Measurements from ENCODE around the gene CKLF.

DNA sequence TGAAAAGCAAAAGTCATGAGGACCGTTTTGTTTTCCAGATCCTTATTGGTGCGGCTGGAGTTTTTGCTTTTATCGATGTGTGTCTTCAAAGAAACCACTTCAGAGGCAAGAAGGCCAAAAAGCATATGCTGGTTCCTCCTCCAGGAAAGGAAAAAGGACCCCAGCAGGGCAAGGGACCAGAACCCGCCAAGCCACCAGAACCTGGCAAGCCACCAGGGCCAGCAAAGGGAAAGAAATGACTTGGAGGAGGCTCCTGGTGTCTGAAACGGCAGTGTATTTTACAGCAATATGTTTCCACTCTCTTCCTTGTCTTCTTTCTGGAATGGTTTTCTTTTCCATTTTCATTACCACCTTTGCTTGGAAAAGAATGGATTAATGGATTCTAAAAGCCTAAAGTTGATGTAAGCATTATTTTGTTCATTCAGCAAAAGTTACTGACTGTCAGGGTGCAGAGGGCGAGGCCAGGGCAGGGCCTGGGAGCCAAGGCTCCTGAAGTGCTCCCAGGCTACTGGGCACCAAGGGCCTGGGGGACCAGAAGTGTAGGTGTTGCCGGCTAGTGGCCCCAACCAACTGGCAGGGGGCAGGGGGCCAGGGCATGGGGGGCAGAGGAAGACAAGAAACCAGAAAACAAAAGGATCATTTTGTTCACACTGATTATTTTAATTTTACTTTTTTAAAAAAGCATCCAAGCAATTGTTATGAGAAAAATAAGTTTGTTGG is 35.7 kb downstream of the CKLF start:
- TF ChIP-seq, protein P1, sequence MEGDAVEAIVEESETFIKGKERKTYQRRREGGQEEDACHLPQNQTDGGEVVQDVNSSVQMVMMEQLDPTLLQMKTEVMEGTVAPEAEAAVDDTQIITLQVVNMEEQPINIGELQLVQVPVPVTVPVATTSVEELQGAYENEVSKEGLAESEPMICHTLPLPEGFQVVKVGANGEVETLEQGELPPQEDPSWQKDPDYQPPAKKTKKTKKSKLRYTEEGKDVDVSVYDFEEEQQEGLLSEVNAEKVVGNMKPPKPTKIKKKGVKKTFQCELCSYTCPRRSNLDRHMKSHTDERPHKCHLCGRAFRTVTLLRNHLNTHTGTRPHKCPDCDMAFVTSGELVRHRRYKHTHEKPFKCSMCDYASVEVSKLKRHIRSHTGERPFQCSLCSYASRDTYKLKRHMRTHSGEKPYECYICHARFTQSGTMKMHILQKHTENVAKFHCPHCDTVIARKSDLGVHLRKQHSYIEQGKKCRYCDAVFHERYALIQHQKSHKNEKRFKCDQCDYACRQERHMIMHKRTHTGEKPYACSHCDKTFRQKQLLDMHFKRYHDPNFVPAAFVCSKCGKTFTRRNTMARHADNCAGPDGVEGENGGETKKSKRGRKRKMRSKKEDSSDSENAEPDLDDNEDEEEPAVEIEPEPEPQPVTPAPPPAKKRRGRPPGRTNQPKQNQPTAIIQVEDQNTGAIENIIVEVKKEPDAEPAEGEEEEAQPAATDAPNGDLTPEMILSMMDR (IDR thresholded peaks at IDR 0.05 in 4 of 5, conservative IDR thresholded peaks at IDR 0.05 in 1 of 5) = no peak
- TF ChIP-seq POLR2A (IDR thresholded peaks at IDR 0.05) = no peak
